Natural killer cell (primary cell): Measurements from ENCODE around the gene GCH1. TPM values are rescaled to one million over a fixed set of nuclear protein-coding genes. Genes with fewer than 3 reads are reported as not detected.
A peak's percentile ranks its signal among the peaks of the same experiment; 100 is the strongest.

Source experiments
- ATAC-seq, 3 donors: fragments of 150-1000 bp in 2 of 3; fragments of 200-7000 bp in 1 of 3; cut with Tn5 transposase; 1 replicate in 1 of 3; 2 replicates in 2 of 3; pipeline ENCODE4 v1.10.0; 2021; ENCODE audit warnings: mild to moderate bottlenecking in 2 of 3, moderate library complexity in 2 of 3
- DNase-seq, 2 donors: peaks; one replicate each; pipeline versions ENCODE4 v3.0.0 to v3.0.0-alpha.2; 2013 to 2021; ENCODE audit warnings: mixed read lengths in 1 of 2
- H3K27ac ChIP-seq: one replicate; pipeline ENCODE4 v1.5.1; 2013; ENCODE audit warnings: mild to moderate bottlenecking, low read length
- H3K27me3 ChIP-seq: one replicate; pipeline ENCODE4 v1.6.1; 2013; ENCODE audit warnings: low read length; ENCODE audit not compliant: control insufficient read depth, insufficient read depth
- H3K36me3 ChIP-seq: one replicate; pipeline ENCODE4 v1.6.1; 2013; ENCODE audit warnings: low read length; ENCODE audit not compliant: control insufficient read depth, insufficient read depth
- H3K4me1 ChIP-seq: one replicate; pipeline ENCODE4 v1.6.1; 2013; ENCODE audit warnings: low read length; ENCODE audit not compliant: control insufficient read depth, insufficient read depth
- H3K4me3 ChIP-seq: one replicate; pipeline ENCODE4 v1.5.1; 2013; ENCODE audit warnings: low read length
- H3K9me3 ChIP-seq: one replicate; pipeline ENCODE4 v1.6.1; 2013; ENCODE audit warnings: low read length; ENCODE audit not compliant: control insufficient read depth, insufficient read depth
- H3K27ac Mint-ChIP-seq, 2 donors: one replicate each; pipeline ENCODE4 v1.8.0; 2022; ENCODE audit warnings: mild to moderate bottlenecking in 2 of 2, mixed read lengths in 2 of 2, moderate library complexity in 1 of 2
- H3K27me3 Mint-ChIP-seq, 2 donors: one replicate each; pipeline ENCODE4 v1.8.0; 2022; ENCODE audit warnings: low read depth in 2 of 2, mixed read lengths in 2 of 2
- H3K36me3 Mint-ChIP-seq: one replicate; pipeline ENCODE4 v1.8.0; 2022; ENCODE audit warnings: mixed read lengths
- H3K4me1 Mint-ChIP-seq, 2 donors: one replicate each; pipeline ENCODE4 v1.8.0; 2022; ENCODE audit warnings: mixed read lengths in 2 of 2
- H3K4me3 Mint-ChIP-seq: one replicate; pipeline ENCODE4 v1.8.0; 2022; ENCODE audit warnings: mild to moderate bottlenecking, moderate library complexity, mixed read lengths
- H3K9me3 Mint-ChIP-seq, 2 donors: one replicate each; pipeline ENCODE4 v1.8.0; 2022; ENCODE audit warnings: mixed read lengths in 2 of 2
- WGBS: methylation state at CpG from one replicate; pipeline ENCODE4 v1.1.7; 2013; ENCODE audit warnings: missing lambda C conversion rate; ENCODE audit not compliant: insufficient coverage; 5-methylcytosine and 5-hydroxymethylcytosine counted together
- intact Hi-C: fragments of 100-400 bp; cut with micrococcal nuclease; formaldehyde crosslinking; loops from one replicate; pipeline ENCODE4 v1.14.2; 2022
- total RNA-seq, 4 donors: library from RNA; stranded (reverse); fragments of 120-200 nt in 1 of 4; gene quantifications; one replicate each; pipeline versions ENCODE4 v1.2.3 to v1.2.4, GENCODE V29; 2013 to 2022
- TF ChIP-seq, protein P1 (sequence below): fragments of 200-600 bp; IDR thresholded peaks from one replicate; pipeline ENCODE4 v1.8.0; 2022; ENCODE audit warnings: antibody characterized with exemption

GCH1 gene
- total RNA-seq, 3 donors from 2014 or later (not counting 1 experiment from before 2014, with no cell fraction given) = 51.7 to 71.5 (median 52.6) TPM

DNA sequence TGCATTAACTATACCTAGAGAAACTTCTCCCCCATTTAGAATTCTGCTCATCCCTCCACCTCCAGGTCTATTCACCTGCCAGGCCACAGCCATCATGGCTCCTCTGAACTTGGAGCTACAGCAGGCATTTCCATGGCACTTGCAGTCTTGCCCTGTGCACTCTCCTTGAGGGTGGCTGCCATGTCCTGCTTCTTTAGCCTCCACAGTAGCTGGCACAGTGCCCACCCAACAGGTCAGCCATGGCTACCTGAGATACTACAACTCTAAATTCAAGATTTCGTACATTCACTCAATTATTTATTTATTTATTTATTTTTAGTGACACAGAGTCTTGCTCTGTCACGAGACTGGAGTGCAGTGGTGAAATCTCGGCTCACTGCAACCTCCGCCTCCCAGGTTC, 46.5 kb downstream of the GCH1 start:
- TF ChIP-seq, protein P1, sequence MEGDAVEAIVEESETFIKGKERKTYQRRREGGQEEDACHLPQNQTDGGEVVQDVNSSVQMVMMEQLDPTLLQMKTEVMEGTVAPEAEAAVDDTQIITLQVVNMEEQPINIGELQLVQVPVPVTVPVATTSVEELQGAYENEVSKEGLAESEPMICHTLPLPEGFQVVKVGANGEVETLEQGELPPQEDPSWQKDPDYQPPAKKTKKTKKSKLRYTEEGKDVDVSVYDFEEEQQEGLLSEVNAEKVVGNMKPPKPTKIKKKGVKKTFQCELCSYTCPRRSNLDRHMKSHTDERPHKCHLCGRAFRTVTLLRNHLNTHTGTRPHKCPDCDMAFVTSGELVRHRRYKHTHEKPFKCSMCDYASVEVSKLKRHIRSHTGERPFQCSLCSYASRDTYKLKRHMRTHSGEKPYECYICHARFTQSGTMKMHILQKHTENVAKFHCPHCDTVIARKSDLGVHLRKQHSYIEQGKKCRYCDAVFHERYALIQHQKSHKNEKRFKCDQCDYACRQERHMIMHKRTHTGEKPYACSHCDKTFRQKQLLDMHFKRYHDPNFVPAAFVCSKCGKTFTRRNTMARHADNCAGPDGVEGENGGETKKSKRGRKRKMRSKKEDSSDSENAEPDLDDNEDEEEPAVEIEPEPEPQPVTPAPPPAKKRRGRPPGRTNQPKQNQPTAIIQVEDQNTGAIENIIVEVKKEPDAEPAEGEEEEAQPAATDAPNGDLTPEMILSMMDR = no peak
- WGBS = 98% methylated on average over 3 of the region's 4 CpGs
- ATAC-seq (peak in 1 of 3 donors; percentile 22), DNase-seq (no peak)
- Histone ChIP-seq H3K27me3 (no peaks in the 10 kb centered on the region), H3K9me3 (no peaks in the 10 kb centered on the region), H3K27ac (no peak overlapping the region), H3K4me1 (peaks cover 8% of the 10 kb centered on the region), H3K4me3 (no peak overlapping the region), H3K36me3 (peaks cover 19% of the 10 kb centered on the region)
- H3K9me3 Mint-ChIP-seq = no peaks in the 10 kb centered on the region
- H3K27ac Mint-ChIP-seq = no peak overlapping the region
- intact Hi-C loops = no loop called here
- H3K4me1 Mint-ChIP-seq = peaks cover 18 to 29% of the 10 kb centered on the region in 2 donors
- no peaks in the 10 kb centered on the region for H3K27me3 Mint-ChIP-seq
- peaks cover 8% of the 10 kb centered on the region for H3K36me3 Mint-ChIP-seq
- no peak overlapping the region for H3K4me3 Mint-ChIP-seq

DNA sequence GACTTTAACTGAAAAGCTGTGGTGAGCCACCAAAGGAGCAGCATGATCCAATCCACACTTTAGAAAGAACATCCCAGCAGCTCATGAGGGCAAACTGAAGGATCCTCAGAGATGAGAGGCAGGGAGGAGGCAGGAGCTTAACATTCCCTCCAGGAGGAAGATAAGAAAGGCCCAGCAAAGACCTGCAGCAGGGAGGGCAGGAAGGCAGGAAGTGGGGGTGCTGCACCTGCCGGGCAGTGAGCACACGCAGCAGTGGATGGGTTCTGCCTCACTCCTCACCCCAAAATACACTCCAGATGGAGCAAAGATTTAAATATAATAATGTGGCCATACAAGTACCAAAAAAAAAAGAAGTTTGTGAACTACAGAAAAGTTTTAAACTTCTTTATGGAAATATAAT, 48.4 kb downstream of the GCH1 start:
- peak in 1 of 3 donors; percentile 53 for ATAC-seq
- Histone ChIP-seq H3K9me3 (no peaks in the 10 kb centered on the region), H3K4me1 (peaks cover 8% of the 10 kb centered on the region), H3K4me3 (no peak overlapping the region), H3K27ac (no peak overlapping the region), H3K27me3 (no peaks in the 10 kb centered on the region), H3K36me3 (peaks cover 9% of the 10 kb centered on the region)
- peak in 1 of 2 donors; percentile 14 for DNase-seq
- TF ChIP-seq, protein P1 = no peak
- Mint-ChIP-seq H3K27me3 (no peaks in the 10 kb centered on the region), H3K36me3 (peaks cover 5% of the 10 kb centered on the region), H3K9me3 (no peaks in the 10 kb centered on the region), H3K4me1 (peaks cover 19 to 36% of the 10 kb centered on the region in 2 donors), H3K27ac (peak overlapping the region; percentile 61 to 71), H3K4me3 (no peak overlapping the region)
- no CpG with 5 or more reads among the region's 2 CpGs for WGBS
- intact Hi-C loops = no loop called here

DNA sequence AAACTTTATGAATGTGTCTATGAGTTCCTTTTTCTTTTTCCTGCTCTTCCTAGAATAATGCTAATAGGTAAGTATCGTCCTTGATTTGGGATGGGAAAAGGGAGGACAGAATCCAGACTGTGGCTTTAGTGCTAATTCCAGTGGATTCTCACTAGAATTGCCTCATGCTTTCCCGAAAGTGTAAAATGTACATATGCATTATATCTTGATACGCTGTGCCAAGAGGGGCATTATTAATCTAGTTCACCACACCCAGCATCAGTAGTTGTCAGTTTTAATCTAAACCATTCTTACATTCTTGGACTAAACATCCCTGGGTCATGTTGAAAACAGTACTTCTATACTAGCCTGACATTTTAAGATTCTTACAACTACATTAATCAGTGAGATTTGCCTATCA, 49.3 kb downstream of the GCH1 start:
- H3K27me3 Mint-ChIP-seq = no peaks in the 10 kb centered on the region
- no peak overlapping the region for H3K4me3 ChIP-seq
- peaks cover 2% of the 10 kb centered on the region for H3K36me3 ChIP-seq
- H3K4me1 ChIP-seq = peaks cover 4% of the 10 kb centered on the region
- no peaks in the 10 kb centered on the region for H3K9me3 ChIP-seq
- no peaks in the 10 kb centered on the region for H3K36me3 Mint-ChIP-seq
- TF ChIP-seq, protein P1 = no peak
- intact Hi-C loops = no loop called here
- ATAC-seq = no peak
- WGBS = 95% methylated on average over 2 of the region's 3 CpGs
- H3K9me3 Mint-ChIP-seq = no peaks in the 10 kb centered on the region
- DNase-seq = no peak
- no peak overlapping the region for H3K27ac ChIP-seq
- peaks cover 17 to 38% of the 10 kb centered on the region in 2 donors for H3K4me1 Mint-ChIP-seq
- H3K27me3 ChIP-seq = no peaks in the 10 kb centered on the region
- no peak overlapping the region for H3K4me3 Mint-ChIP-seq
- H3K27ac Mint-ChIP-seq = no peak overlapping the region

DNA sequence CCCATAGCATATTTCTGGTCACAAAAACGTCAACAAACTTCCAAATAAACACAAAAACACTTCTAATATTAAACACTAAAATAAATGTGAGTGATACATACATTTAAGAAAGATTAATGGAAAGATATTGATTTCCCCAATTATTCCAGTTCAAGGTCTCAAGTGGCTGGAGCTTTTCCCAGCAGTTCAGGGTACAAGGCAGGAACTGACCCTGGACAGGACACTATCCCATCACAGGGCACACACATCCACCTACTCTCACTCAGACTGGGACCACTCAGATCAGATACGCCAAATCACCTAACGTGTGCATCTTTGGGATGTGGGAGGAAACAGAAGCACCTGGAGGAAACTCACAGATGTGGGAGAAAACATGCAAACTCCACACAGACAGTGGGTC, 50.4 kb downstream of the GCH1 start:
- 92% methylated on average over 2 of the region's 3 CpGs for WGBS
- H3K4me1 Mint-ChIP-seq = peaks cover 18 to 39% of the 10 kb centered on the region in 2 donors
- intact Hi-C loops = no loop called here
- H3K4me1 ChIP-seq = peaks cover 4% of the 10 kb centered on the region
- no peaks in the 10 kb centered on the region for H3K27me3 ChIP-seq
- no peak for ATAC-seq
- H3K4me3 ChIP-seq = no peak overlapping the region
- H3K4me3 Mint-ChIP-seq = no peak overlapping the region
- no peak for DNase-seq
- H3K36me3 ChIP-seq = peaks cover 2% of the 10 kb centered on the region
- no peaks in the 10 kb centered on the region for H3K9me3 Mint-ChIP-seq
- no peak overlapping the region for H3K27ac Mint-ChIP-seq
- TF ChIP-seq, protein P1 = no peak
- no peaks in the 10 kb centered on the region for H3K9me3 ChIP-seq
- no peaks in the 10 kb centered on the region for H3K27me3 Mint-ChIP-seq
- no peak overlapping the region for H3K27ac ChIP-seq
- no peaks in the 10 kb centered on the region for H3K36me3 Mint-ChIP-seq
